CD14-positive monocyte (primary cell): Measurements from ENCODE around the gene TMEM44. TPM values are rescaled to one million over a fixed set of nuclear protein-coding genes. Genes with fewer than 3 reads are reported as not detected.

ENCODE experiments used
- DNase-seq, 3 donors: peaks; one replicate each; pipeline ENCODE4 v3.0.0-alpha.2; 2011 to 2022
- H2AFZ ChIP-seq: 2 replicates; pipeline ENCODE4 v1.6.0; 2012; ENCODE audit warnings: mild to moderate bottlenecking, low read depth, low read length, inconsistent platforms; ENCODE audit not compliant: insufficient read depth, poor library complexity, severe bottlenecking
- H3K27ac ChIP-seq, 2 donors: 1 replicate in 1 of 2; 2 replicates in 1 of 2; pipeline ENCODE4 v1.5.1; 2012 to 2013; ENCODE audit warnings: low read length in 2 of 2, control low read depth in 1 of 2, inconsistent platforms in 1 of 2, low read depth in 1 of 2, mild to moderate bottlenecking in 1 of 2
- H3K27me3 ChIP-seq, 2 donors: one replicate each; pipeline versions ENCODE4 v1.6.0 to v1.6.1; 2011 to 2013; ENCODE audit warnings: low read length in 2 of 2; ENCODE audit not compliant: control insufficient read depth in 2 of 2, insufficient read depth in 2 of 2
- H3K36me3 ChIP-seq, 2 donors: replicated peaks in 1 of 2; 1 replicate in 1 of 2; 2 replicates in 1 of 2; pipeline versions ENCODE4 v1.5.1 to v1.6.1; 2012 to 2013; ENCODE audit warnings: low read length in 2 of 2, control low read depth in 1 of 2, inconsistent platforms in 1 of 2, mild to moderate bottlenecking in 1 of 2; ENCODE audit not compliant: insufficient read depth in 2 of 2, control insufficient read depth in 1 of 2
- H3K4me1 ChIP-seq, 2 donors: 1 replicate in 1 of 2; 2 replicates in 1 of 2; pipeline versions ENCODE4 v1.5.1 to v1.6.1; 2012 to 2013; ENCODE audit warnings: low read length in 2 of 2, control low read depth in 1 of 2, inconsistent platforms in 1 of 2, mild to moderate bottlenecking in 1 of 2, moderate library complexity in 1 of 2; ENCODE audit not compliant: insufficient read depth in 2 of 2, control insufficient read depth in 1 of 2
- H3K4me2 ChIP-seq: replicated peaks from 2 replicates; pipeline ENCODE3; 2012; ENCODE audit warnings: low read length, moderate library complexity, mild to moderate bottlenecking; ENCODE audit not compliant: poor library complexity, severe bottlenecking; ENCODE audit errors: extremely low read depth
- H3K4me3 ChIP-seq, 3 experiments: fragments of 200-600 bp in 1 of 3; sonication (generic) in 1 of 3; replicated peaks in 1 of 3; 1 replicate in 2 of 3; 2 replicates in 1 of 3; pipeline ENCODE4 v1.5.1; 2011 to 2013; ENCODE audit warnings: low read length in 3 of 3, mild to moderate bottlenecking in 3 of 3, control low read depth in 2 of 3, low read depth in 2 of 3, inconsistent platforms in 1 of 3, moderate library complexity in 1 of 3
- H3K79me2 ChIP-seq: 2 replicates; pipeline ENCODE4 v1.6.0; 2012; ENCODE audit warnings: mild to moderate bottlenecking, control low read depth, inconsistent platforms, low read length, moderate library complexity; ENCODE audit not compliant: insufficient read depth
- H3K9ac ChIP-seq: 2 replicates; pipeline ENCODE4 v1.6.0; 2017; ENCODE audit warnings: low read length, mild to moderate bottlenecking; ENCODE audit not compliant: insufficient read depth, poor library complexity, severe bottlenecking
- H3K9me3 ChIP-seq, 2 donors: replicated peaks in 1 of 2; 1 replicate in 1 of 2; 2 replicates in 1 of 2; pipeline versions ENCODE4 v1.5.1 to v1.6.1; 2012 to 2013; ENCODE audit warnings: low read length in 2 of 2, control low read depth in 1 of 2; ENCODE audit not compliant: control insufficient read depth in 1 of 2, insufficient read depth in 1 of 2
- H4K20me1 ChIP-seq: 2 replicates; pipeline ENCODE4 v1.6.0; 2012; ENCODE audit warnings: mild to moderate bottlenecking, low read length, control low read depth, moderate library complexity; ENCODE audit not compliant: insufficient read depth
- H3K27ac Mint-ChIP-seq, 7 donors: one replicate each; pipeline ENCODE4 v1.8.0; 2020; ENCODE audit warnings: mild to moderate bottlenecking in 7 of 7, mixed read lengths in 7 of 7, moderate library complexity in 6 of 7, inconsistent platforms in 2 of 7
- H3K27me3 Mint-ChIP-seq, 3 donors: one replicate each; pipeline ENCODE4 v1.8.0; 2021 to 2022; ENCODE audit warnings: low read depth in 3 of 3, mild to moderate bottlenecking in 3 of 3, mixed read lengths in 3 of 3, moderate library complexity in 3 of 3, inconsistent platforms in 1 of 3
- H3K36me3 Mint-ChIP-seq, 2 donors: one replicate each; pipeline ENCODE4 v1.8.0; 2020; ENCODE audit warnings: mixed read lengths in 2 of 2, inconsistent platforms in 1 of 2, mild to moderate bottlenecking in 1 of 2
- H3K4me1 Mint-ChIP-seq: one replicate; pipeline ENCODE4 v1.8.0; 2020; ENCODE audit warnings: mild to moderate bottlenecking, mixed read lengths
- H3K4me3 Mint-ChIP-seq, 2 donors: one replicate each; pipeline ENCODE4 v1.8.0; 2020; ENCODE audit warnings: mild to moderate bottlenecking in 2 of 2, mixed read lengths in 2 of 2, moderate library complexity in 1 of 2
- H3K9me3 Mint-ChIP-seq, 7 donors: one replicate each; pipeline ENCODE4 v1.8.0; 2020 to 2022; ENCODE audit warnings: mixed read lengths in 7 of 7, mild to moderate bottlenecking in 6 of 7, moderate library complexity in 6 of 7, inconsistent platforms in 2 of 7
- CTCF ChIP-seq: fragments of 200-600 bp; IDR thresholded peaks from one replicate; pipeline ENCODE4 v1.8.0; 2022; ENCODE audit warnings: antibody characterized with exemption, mild to moderate bottlenecking
- WGBS: methylation state at CpG from one replicate; pipeline ENCODE4 v1.1.5; 2013; ENCODE audit warnings: missing lambda C conversion rate; ENCODE audit not compliant: insufficient coverage; 5-methylcytosine and 5-hydroxymethylcytosine counted together
- intact Hi-C, 2 donors: fragments of 100-400 bp; cut with micrococcal nuclease; formaldehyde crosslinking; loops; one replicate each; pipeline versions ENCODE4 v1.15.0 to v1.15.1; 2023
- polyA plus RNA-seq, 3 donors: library from polyadenylated mRNA; depleted of rRNA in 1 of 3; unstranded in 2 of 3; stranded (reverse) in 1 of 3; fragments of 300-500 nt in 2 of 3; fragments of >200 nt in 1 of 3; fragmentation: Illumina TruSeq in 2 of 3; gene quantifications; 1 replicate in 2 of 3; 2 replicates in 1 of 3; pipeline ENCODE4 v1.2.3, GENCODE V29; 2012 to 2021

Gene TMEM44
- polyA plus RNA-seq, 3 donors, result 0.68 TPM; not detected in 2

DNA sequence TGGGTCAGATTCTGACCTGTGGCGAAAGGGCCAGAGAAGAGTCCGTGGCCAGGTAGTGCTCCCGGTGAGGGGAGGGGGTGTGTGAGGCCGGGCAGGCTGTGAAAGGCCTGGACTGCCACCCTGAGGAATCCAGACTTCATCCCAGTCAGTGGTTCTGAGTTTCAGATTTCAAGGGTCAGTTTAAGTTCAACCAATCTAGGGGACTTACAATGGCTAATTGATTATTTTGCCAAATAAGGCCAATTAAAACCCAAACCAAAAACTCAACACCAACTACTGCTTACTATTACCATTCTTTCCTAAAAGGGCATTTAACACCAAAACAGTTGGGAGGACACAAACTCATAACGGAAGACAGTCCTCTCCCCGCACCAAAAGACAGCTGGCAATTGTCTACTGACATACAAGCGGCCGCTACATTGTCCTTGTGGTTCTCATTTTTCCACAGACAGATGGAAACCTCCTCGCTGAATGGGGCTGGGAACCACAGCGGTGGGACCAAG lies 30.5 kb downstream of the TMEM44 start:
- intact Hi-C loops, result no loop called here

DNA sequence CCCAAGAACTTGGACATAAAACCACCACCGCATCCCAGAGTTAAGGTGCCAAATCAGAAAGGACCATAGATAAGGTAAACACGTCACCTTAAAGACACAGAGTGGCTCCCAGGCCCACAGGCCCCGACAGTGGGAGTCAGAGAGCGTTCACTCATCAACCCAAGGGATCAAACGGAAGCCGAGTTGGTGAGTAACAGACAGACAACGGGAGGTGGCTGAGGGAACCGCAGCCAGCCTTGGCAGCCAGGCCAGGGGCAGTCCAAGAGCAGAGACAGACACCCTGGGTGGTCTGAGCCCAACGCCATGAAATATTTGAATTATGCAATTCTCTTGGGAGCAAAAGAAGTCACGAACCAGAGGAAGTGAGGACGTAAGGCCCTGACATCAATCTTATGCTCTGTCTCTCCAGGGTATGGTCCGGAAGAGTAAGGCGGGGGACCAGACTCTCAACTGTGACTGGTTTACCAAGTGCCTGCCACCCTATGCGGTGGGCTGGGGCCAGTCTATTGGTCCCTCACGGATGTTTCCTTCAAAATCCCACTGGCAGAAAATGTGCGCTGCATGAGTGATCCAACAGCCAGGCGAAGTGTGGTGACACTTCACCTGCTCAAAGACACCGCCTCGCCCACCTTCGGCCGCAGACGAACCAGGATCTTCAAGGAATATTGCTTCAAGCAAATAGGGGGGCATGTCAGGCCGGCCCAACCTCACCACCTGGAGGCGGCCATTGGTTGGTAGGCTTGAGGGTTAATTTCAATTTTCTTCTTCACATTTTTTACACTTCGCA lies 34.3 kb downstream of the TMEM44 start:
- TF ChIP-seq CTCF, result no peak
- H3K27me3 Mint-ChIP-seq, result peaks cover 0 to 1% (median 0%) of the 10 kb centered on the region in 3 donors
- Histone ChIP-seq H3K9me3 (no peaks in the 10 kb centered on the region), H3K27me3 (no peaks in the 10 kb centered on the region), H4K20me1 (no peaks in the 10 kb centered on the region), H3K27ac (no peak overlapping the region), H2AFZ (no peak overlapping the region), H3K4me2 (no peak overlapping the region), H3K79me2 (no peaks in the 10 kb centered on the region), H3K4me1 (peaks cover 0 to 5% of the 10 kb centered on the region in 2 donors), H3K4me3 (no peak overlapping the region), H3K36me3 (no peaks in the 10 kb centered on the region), H3K9ac (no peak overlapping the region)
- H3K4me1 Mint-ChIP-seq, result peaks cover 4% of the 10 kb centered on the region
- no peak for DNase-seq
- no peak overlapping the region for H3K27ac Mint-ChIP-seq
- intact Hi-C loops, result loop anchor here in 1 of 2 donors (10.0 kb wide), 1 partner anchor 64 kb away; no protein-coding TSS in a partner anchor
- H3K9me3 Mint-ChIP-seq, result peaks cover 0 to 2% (median 0%) of the 10 kb centered on the region in 7 donors
- H3K36me3 Mint-ChIP-seq, result no peaks in the 10 kb centered on the region
- 86% methylated on average over 23 of the region's 25 CpGs for WGBS
- no peak overlapping the region for H3K4me3 Mint-ChIP-seq

More for the DNA sequence above, 30.5 kb downstream of the TMEM44 start:
- Mint-ChIP-seq H3K27me3 (no peaks in the 10 kb centered on the region), H3K4me1 (no peaks in the 10 kb centered on the region), H3K9me3 (peaks cover 0 to 2% (median 0%) of the 10 kb centered on the region in 7 donors), H3K4me3 (no peak overlapping the region), H3K36me3 (no peaks in the 10 kb centered on the region), H3K27ac (no peak overlapping the region)
- no peaks in the 10 kb centered on the region for H3K4me1 ChIP-seq
- no peak overlapping the region for H2AFZ ChIP-seq
- H3K27ac ChIP-seq, result no peak overlapping the region
- H3K9me3 ChIP-seq, result no peaks in the 10 kb centered on the region
- 89% methylated on average over 5 of the region's 10 CpGs for WGBS
- H3K27me3 ChIP-seq, result no peaks in the 10 kb centered on the region
- no peak for TF ChIP-seq CTCF
- no peak for DNase-seq
- no peak overlapping the region for H3K9ac ChIP-seq
- no peaks in the 10 kb centered on the region for H4K20me1 ChIP-seq
- no peaks in the 10 kb centered on the region for H3K79me2 ChIP-seq
- no peaks in the 10 kb centered on the region for H3K36me3 ChIP-seq
- H3K4me3 ChIP-seq, result no peak overlapping the region
- no peak overlapping the region for H3K4me2 ChIP-seq
